GM18526 (cell line): ENCODE measurements around the gene PGAM2.

Experiments
- POLR2A ChIP-seq: IDR thresholded peaks from 3 replicates; pipeline ENCODE4 v1.6.1; 2011; ENCODE audit not compliant: insufficient read length; ENCODE audit errors: extremely low read depth

PGAM2 gene

GRCh38 chr7:44040493-44040891 lies 24.9 kb downstream of the PGAM2 start:
- peak; percentile 30 for TF ChIP-seq POLR2A

GRCh38 chr7:44018857-44019807 lies 46.2 kb downstream of the PGAM2 start:
- peak; percentile 50 for TF ChIP-seq POLR2A
